Ovary (tissue), 9 donors: ENCODE measurements around the gene NCAPG. TPM values are rescaled to one million over a fixed set of nuclear protein-coding genes. Genes with fewer than 3 reads are reported as not detected.

ENCODE experiments used
- DNase-seq, 5 donors: peaks; one replicate each; pipeline ENCODE4 v3.0.0-alpha.2; 2019 to 2020
- H3K27ac ChIP-seq, 2 donors: fragments of 200-600 bp; one replicate each; pipeline versions ENCODE4 v1.5.1 to v1.8.0; 2019 to 2022
- H3K27me3 ChIP-seq: fragments of 200-600 bp; one replicate; pipeline ENCODE4 v1.8.0; 2022
- H3K36me3 ChIP-seq: fragments of 200-600 bp; sonication (generic); one replicate; pipeline ENCODE4 v1.5.1; 2019
- H3K4me1 ChIP-seq: one replicate; pipeline ENCODE4 v1.8.1; 2013; ENCODE audit warnings: mild to moderate bottlenecking, moderate library complexity; ENCODE audit not compliant: insufficient read depth
- H3K4me3 ChIP-seq: fragments of 200-600 bp; sonication (generic); one replicate; pipeline ENCODE4 v1.5.1; 2017
- H3K9me3 ChIP-seq, 2 donors: fragments of 200-600 bp in 1 of 2; sonication (generic) in 1 of 2; one replicate each; pipeline versions ENCODE4 v1.5.1 to v1.8.1; 2013 to 2019; ENCODE audit warnings: mild to moderate bottlenecking in 1 of 2, moderate library complexity in 1 of 2
- CTCF ChIP-seq, 3 donors: fragments of 450-650 bp in 2 of 3; fragments of 200-600 bp in 1 of 3; IDR thresholded peaks; one replicate each; pipeline versions ENCODE4 v1.5.1 to v1.8.0; 2016 to 2022; ENCODE audit warnings: antibody characterized with exemption in 3 of 3, mild to moderate bottlenecking in 1 of 3
- EP300 ChIP-seq: sonication (generic); formaldehyde crosslinking; IDR thresholded peaks from one replicate; pipeline ENCODE4 v1.6.1; 2017; ENCODE audit warnings: antibody characterized with exemption
- POLR2A ChIP-seq: fragments of 450-650 bp; IDR thresholded peaks from one replicate; pipeline ENCODE4 v1.6.1; 2017; ENCODE audit warnings: antibody characterized with exemption, mild to moderate bottlenecking, moderate library complexity
- WGBS, 3 donors: extraction: QIAGEN DNeasy Blood & Tissue Kit in 1 of 3; methylation state at CpG; one replicate each; pipeline versions ENCODE4 v1.1.5 to v1.1.7; 2013 to 2017; 5-methylcytosine and 5-hydroxymethylcytosine counted together
- intact Hi-C, 4 donors: fragments of 100-400 bp; cut with DNase I; formaldehyde crosslinking; loops; one replicate each; pipeline versions ENCODE4 v1.11.0 to v1.15.1; 2022 to 2023
- polyA plus RNA-seq, 2 donors: library from polyadenylated mRNA; stranded (reverse); fragments of 200-250 nt in 1 of 2; fragments of 350-450 nt in 1 of 2; fragmentation: Illumina TruSeq in 1 of 2; extraction: RNeasy Lipid Tissue Mini Kit (QIAGEN cat#74804) in 1 of 2; gene quantifications; one replicate each; pipeline ENCODE4 v1.2.3, GENCODE V29; 2013 to 2014
- total RNA-seq, 7 donors: library from RNA; depleted of rRNA in 2 of 7; stranded (reverse); fragments of >200 nt in 2 of 7; fragmentation: NEBNext Ultra II Directional in 3 of 7; extraction: Animal tissue kit (Norgen Biotek cat#: 25700) in 3 of 7; gene quantifications; one replicate each; pipeline versions ENCODE4 v1.1.0 to v1.2.4, GENCODE V29; 2016 to 2023
- donor health status: DM: no; HTN: no; CAD: no; lungs with moderate emphysema.
- donor health status: DM: no; HTN: no; CAD: no.
- donor health status: Bipolar disorder and iron deficiency.
- donor health status: DM: yes; HTN: yes; CAD: no.
- donor health status: DM: no; HTN: no; CAD: no.
- donor health status: DM: yes; HTN: yes; CAD: no.

Gene NCAPG
- total and polyA plus RNA-seq, 9 donors = 0.25 to 1.9 (median 0.48) TPM; not detected in 2

GRCh38 chr4:17763416-17763815 lies 47.4 kb upstream of the NCAPG start:
- Histone ChIP-seq H3K36me3 (no peaks in the 10 kb centered on the region), H3K27ac (no peak overlapping the region), H3K27me3 (no peaks in the 10 kb centered on the region), H3K9me3 (no peaks in the 10 kb centered on the region), H3K4me3 (no peak overlapping the region), H3K4me1 (no peaks in the 10 kb centered on the region)
- DNase-seq = no peak
- TF ChIP-seq POLR2A = no peak
- no peak for TF ChIP-seq CTCF (IDR thresholded peaks at IDR 0.05)
- no peak for TF ChIP-seq EP300
- intact Hi-C loops = no loop called here
- WGBS, 3 donors = 76 to 96% (median 82%) methylated on average over 3 of the region's 3 CpGs

- H3K27ac ChIP-seq = no peak overlapping the region
- no peaks in the 10 kb centered on the region for H3K9me3 ChIP-seq
- H3K36me3 ChIP-seq = no peaks in the 10 kb centered on the region
- no peak overlapping the region for H3K4me3 ChIP-seq
- WGBS, 3 donors = 25 to 37% (median 27%) methylated on average over 5 of the region's 5 CpGs
- DNase-seq = no peak
- H3K27me3 ChIP-seq = no peaks in the 10 kb centered on the region
- no peaks in the 10 kb centered on the region for H3K4me1 ChIP-seq
- intact Hi-C loops = no loop called here
- no peak for TF ChIP-seq CTCF (IDR thresholded peaks at IDR 0.05)
- TF ChIP-seq EP300 = no peak
- TF ChIP-seq POLR2A = no peak
Observed at GRCh38 chr4:17763931-17764330, 46.8 kb upstream of the NCAPG start.

GRCh38 chr4:17765514-17766286 lies 45.1 kb upstream of the NCAPG start:
- no peaks in the 10 kb centered on the region for H3K36me3 ChIP-seq
- H3K9me3 ChIP-seq = no peaks in the 10 kb centered on the region
- no peaks in the 10 kb centered on the region for H3K27me3 ChIP-seq
- WGBS, 3 donors = 85 to 89% (median 88%) methylated on average over 11 of the region's 11 CpGs
- H3K4me1 ChIP-seq = no peaks in the 10 kb centered on the region
- no peak for DNase-seq
- H3K4me3 ChIP-seq = no peak overlapping the region
- intact Hi-C loops = no loop called here
- no peak for TF ChIP-seq EP300
- no peak for TF ChIP-seq CTCF (IDR thresholded peaks at IDR 0.05)
- TF ChIP-seq POLR2A = no peak
- no peak overlapping the region for H3K27ac ChIP-seq

GRCh38 chr4:17766826-17767458 lies 43.8 kb upstream of the NCAPG start:
- 95 to 96% (median 95%) methylated on average over 26 to 33 of the region's 33 CpGs for WGBS, 3 donors
- Histone ChIP-seq H3K27me3 (no peaks in the 10 kb centered on the region), H3K27ac (no peak overlapping the region), H3K36me3 (no peaks in the 10 kb centered on the region), H3K4me3 (no peak overlapping the region), H3K4me1 (no peaks in the 10 kb centered on the region), H3K9me3 (no peaks in the 10 kb centered on the region)
- no peak for TF ChIP-seq CTCF (IDR thresholded peaks at IDR 0.05)
- TF ChIP-seq EP300 = no peak
- no peak for TF ChIP-seq POLR2A
- DNase-seq = no peak
- intact Hi-C loops = no loop called here
